GM10266 (cell line): ENCODE results near the gene TRIM44.

Experiments
- DNase-seq: peaks from one replicate; pipeline ENCODE4 v3.0.0; 2012; ENCODE audit errors: extremely low spot score
- CTCF ChIP-seq: IDR thresholded peaks from 2 replicates; pipeline ENCODE4 v1.5.1; 2012; ENCODE audit warnings: mild to moderate bottlenecking, low read depth; ENCODE audit not compliant: control insufficient read depth, insufficient read depth; ENCODE audit errors: missing control alignments

The TRIM44 gene

GRCh38 chr11:35814720-35815305 is 152.2 kb downstream of the TRIM44 start:
- TF ChIP-seq CTCF: no peak
- DNase-seq: no peak

GRCh38 chr11:35815556-35816315 is 153.2 kb downstream of the TRIM44 start:
- DNase-seq: no peak
- no peak for TF ChIP-seq CTCF

- no peak for TF ChIP-seq CTCF
- no peak for DNase-seq
These were observed 158.0 kb downstream of the TRIM44 start for GRCh38 chr11:35820614-35821013.

- no peak for DNase-seq
- no peak for TF ChIP-seq CTCF
These were observed 160.4 kb downstream of the TRIM44 start for GRCh38 chr11:35822815-35823495.

GRCh38 chr11:35823742-35824298 is 161.2 kb downstream of the TRIM44 start:
- TF ChIP-seq CTCF: no peak
- no peak for DNase-seq

- DNase-seq: no peak
- no peak for TF ChIP-seq CTCF
These were observed 162.8 kb downstream of the TRIM44 start for GRCh38 chr11:35825386-35825785.
